HG02840 (cell line): ENCODE results near the gene CHCHD3.

Experiments
- ATAC-seq: cut with Tn5 transposase; IDR thresholded peaks from one replicate; pipeline ENCODE4 v1.9.1; 2021; ENCODE audit warnings: mild to moderate bottlenecking, moderate library complexity, moderate number of reproducible peaks; ENCODE audit not compliant: unreplicated experiment, low FRiP score

The CHCHD3 gene

DNA sequence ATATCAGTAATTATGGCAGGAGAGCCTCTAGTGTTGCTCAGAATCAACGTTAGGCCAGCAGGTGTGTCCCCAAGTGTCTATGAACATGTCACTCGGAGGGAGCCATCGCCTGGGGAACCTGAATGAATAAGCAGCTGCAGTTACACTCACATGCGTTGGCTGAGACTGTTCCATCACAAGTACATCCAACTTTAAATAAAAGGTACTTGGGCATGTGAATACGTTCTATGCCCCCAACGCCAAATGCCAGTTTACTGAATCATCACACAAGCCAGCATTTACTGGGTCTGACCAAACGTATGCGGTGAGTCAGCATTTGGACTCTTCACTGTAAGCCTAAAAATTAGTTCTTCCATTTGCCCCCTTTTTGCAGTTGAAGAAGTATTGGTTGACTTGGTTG, 298.1 kb downstream of the CHCHD3 start:
- ATAC-seq, result no peak

DNA sequence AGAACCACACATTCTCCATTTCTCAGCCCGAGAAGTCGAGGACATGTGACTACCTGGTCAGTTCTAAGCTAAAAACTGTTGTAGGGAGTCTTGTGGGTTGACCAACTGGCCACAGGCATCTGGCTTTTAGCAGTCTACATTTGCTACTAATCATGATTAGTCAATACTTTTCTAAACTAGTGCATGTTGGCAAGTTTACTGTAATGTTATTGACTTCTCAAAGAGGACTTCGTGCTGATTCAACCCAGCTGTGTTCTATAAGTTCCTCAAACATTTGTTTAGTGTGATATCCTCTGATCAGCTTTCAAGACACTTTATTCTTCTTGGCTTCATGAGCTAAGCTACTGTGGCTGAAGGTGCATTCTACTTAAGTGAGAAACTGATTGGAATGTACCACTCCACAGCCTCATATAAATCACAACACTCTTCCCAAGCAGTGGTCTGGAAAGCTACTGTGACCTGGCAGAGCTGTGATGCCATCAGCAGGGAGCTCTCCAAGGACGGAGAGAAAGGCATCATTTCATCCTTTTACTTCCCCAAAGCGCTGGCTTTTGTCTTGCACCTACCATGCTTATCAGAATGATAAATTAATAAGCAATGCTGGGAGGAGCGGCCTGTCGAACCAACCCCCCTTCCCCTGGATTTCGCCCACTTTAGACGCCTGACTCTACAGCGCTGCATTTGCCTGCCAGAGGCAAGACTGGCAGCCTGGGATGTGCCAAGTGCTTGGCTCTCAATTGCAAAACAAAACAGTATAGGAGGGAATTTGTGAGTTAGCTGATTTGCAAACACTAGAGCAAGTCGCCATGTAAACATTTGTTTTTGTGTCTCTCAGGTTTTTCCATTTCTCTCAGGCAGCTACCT, 298.9 kb downstream of the CHCHD3 start:
- ATAC-seq, result no peak

DNA sequence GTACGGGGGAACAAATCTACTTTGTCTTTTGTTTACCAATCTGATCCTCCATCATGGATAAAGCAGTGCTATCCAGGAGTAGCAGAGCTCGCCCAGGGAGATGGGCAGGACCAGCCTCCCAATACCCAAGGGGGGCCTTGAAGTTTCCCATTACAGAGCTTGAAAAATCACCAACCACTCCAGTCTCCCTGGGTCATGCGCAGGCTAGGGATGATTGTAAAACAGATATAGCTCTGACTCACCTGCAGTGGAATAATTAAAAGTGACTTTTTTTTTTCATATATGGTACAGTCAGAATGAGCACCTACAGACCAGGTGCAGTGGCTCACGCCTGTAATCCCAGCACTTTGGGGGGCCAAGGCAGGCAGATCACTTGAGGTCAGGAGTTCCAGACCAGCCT, 301.1 kb downstream of the CHCHD3 start:
- ATAC-seq, result no peak

DNA sequence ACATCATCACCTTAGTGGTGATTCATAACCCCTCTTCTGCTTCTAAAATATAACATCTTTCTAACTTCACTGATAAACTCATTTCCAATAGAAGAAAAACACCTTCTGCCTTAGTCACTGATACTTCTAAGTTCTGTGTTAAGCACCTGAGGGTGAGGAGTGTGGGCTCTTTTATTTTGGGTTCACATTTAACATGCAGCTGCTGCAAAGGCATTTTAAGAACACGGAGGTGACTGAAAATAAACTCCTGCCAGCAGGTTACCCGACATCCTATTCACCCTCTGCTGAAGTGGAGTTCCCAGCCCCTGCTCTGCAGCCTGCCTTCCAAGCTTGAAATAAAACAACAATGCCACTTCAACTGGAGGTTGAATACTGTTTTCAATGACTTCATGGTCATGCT, 302.7 kb downstream of the CHCHD3 start:
- ATAC-seq, result no peak

- ATAC-seq, result no peak
Measured at GRCh38 chr7:132778761-132779160, 303.1 kb downstream of the CHCHD3 start.

DNA sequence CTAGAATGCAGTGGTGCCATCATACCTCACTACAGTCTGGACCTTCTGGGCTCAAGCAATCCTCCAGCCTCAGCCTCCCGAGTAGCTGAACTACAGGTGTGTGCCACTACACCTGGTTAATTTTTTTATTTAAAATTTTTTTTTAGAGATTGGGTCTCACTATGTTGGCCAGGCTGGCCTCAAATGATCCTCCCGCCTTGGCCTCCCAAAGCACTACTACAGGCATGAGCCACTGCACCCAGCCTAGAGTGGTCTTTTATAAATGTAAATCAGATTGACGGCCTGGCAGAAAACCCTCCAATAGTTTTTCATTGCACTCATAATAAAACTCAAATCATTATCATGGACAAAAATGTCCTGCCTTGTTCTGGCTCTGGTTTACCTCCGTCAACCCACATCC, 303.9 kb downstream of the CHCHD3 start:
- no peak for ATAC-seq

- ATAC-seq, result no peak
Measured at GRCh38 chr7:132777414-132777813, 304.5 kb downstream of the CHCHD3 start.

GRCh38 chr7:132776048-132776620, 305.8 kb downstream of the CHCHD3 start:
- ATAC-seq, result no peak

GRCh38 chr7:132773527-132773956, 308.3 kb downstream of the CHCHD3 start:
- no peak for ATAC-seq

DNA sequence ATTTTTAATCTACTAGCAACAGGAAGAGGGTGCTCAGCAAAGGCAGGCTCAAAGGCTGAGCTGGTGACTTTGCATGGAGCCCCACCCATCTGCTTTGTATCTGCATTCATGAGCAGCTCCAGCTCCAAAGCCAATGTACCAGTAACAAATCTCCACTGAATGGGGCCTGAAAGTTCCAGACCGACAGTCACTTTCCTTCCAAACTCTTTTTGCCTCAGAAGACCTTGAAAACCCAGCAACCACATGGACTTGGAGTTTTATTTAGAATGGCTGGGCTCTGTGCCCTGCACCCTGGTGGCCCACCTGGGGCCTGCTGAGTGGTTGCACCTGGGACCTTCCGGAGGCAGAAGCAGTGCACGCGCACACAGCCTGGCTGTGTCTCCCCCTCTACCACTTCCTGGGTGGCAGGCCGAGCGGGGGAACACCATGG, 310.6 kb downstream of the CHCHD3 start:
- no peak for ATAC-seq

GRCh38 chr7:132770055-132770454, 311.8 kb downstream of the CHCHD3 start:
- ATAC-seq, result no peak

DNA sequence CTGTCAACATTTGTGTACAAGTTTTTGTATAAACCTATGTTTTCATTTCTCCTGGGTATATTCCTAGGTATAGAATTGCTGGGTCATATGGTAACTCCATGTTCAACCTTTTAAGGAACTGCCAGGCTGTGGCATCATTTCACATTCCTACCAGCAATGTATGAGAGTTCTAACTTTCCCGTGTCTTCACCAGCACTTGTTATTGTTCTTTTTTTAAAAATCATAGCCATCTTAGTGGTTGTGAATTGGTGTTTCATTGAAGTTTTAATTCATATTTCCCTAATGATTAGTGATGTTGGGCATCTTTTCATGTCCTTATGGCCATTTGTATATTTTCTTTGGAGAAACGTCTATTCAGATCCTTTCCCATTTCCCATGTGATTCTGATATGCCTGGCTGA, 312.6 kb downstream of the CHCHD3 start:
- no peak for ATAC-seq

- no peak for ATAC-seq
Measured at GRCh38 chr7:132768099-132768498, 313.8 kb downstream of the CHCHD3 start.

DNA sequence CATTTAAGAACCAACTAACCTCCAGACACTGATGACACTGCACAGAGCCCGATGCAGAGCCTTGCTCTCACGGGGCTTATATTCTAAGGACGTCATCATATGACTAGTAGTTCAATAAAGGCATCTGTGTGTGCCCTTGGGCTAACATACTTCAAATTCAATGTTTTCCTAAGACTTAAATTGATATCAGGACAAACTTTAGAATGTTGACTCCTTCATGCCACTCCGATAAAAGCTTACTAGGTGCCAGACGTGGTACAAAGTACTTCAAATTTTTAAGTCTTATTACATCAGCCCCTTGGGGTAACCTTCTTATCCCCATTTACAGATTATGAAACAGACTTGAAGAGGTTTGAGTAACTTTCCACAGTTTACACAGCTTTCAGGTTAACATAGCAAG, 314.5 kb downstream of the CHCHD3 start:
- no peak for ATAC-seq

DNA sequence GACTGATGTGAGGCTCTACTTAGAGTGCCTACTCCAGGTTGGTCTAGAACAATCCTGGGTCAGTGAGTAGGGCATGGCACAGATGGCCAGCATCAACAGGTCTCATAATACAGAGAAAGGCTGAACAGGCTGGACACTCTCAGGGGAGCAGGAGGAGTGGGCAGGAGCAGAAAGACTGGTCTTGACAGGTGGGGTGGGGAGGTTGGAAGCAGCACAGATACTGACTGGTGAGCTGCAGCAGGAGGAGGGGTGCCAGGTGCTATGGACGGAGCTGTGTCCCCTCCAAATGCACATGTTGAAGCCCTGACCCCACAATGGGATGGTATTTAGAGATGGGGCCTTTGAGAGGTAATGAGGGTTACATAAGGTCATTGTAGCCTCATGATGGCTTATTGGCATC, 315.2 kb downstream of the CHCHD3 start:
- ATAC-seq, result no peak

- ATAC-seq, result no peak
Measured at GRCh38 chr7:132765861-132766260, 316.0 kb downstream of the CHCHD3 start.

DNA sequence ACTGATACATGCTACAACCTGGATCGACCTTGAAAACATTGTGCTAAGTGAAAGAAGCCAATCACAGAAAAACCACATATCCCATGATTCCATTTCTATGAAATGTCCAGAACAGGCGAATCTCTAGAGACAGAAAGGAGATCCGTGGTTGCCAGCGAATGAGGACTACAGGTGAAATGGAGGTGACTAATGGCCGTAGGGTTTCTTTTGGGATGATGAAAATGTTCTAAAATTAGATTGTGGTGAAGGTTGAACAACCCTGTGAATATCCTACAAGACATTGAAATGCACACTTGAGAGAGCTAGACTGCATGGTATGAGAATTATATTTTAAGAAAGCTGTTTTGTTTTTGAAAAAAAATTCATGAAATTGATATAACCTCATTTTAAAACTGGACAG, 317.1 kb downstream of the CHCHD3 start:
- ATAC-seq, result no peak

- no peak for ATAC-seq
Measured at GRCh38 chr7:132760866-132761265, 321.0 kb downstream of the CHCHD3 start.

DNA sequence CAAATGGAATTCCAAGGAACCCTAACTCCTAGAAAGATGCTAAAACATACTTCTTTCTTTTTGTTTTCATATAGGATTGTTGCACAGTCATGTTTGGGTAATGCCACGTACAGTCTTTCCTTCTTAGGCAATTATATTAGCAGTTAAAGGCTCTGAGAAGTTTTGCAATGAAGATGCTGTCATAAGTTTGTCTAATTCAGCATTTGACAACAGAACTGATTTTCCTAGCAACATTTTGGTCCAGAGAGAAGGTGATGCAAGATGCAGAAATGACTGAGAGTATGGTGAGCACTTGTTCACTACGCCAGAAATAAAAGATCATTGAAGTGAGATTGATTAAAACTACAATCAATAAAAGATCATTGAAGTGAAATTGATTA, 321.7 kb downstream of the CHCHD3 start:
- no peak for ATAC-seq

GRCh38 chr7:132759482-132760243, 322.2 kb downstream of the CHCHD3 start:
- ATAC-seq, result no peak

DNA sequence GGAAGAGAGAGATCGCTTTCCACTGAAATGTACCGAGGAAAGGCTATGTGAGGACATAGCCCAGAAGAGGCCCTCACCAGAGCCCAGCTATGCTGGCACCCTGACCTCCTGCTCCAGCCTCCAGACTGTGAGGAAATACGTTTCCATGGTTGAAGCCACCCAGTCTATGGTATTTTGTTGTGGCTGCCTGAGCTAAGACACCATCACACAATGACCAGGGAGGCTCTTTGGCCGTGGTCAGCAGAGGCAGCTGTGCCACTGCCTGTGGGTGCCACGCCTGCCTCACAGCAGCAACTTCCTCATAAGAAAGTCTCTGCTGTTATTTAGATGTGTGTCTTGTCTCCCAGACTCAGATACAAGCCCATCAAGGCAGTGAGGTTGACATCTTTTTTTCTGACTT, 322.9 kb downstream of the CHCHD3 start:
- ATAC-seq, result no peak
